PC-9 (cell line): ENCODE data around the gene MCMBP.

Experiments
- CTCF ChIP-seq: fragments of 200-600 bp; sonication (generic); conservative IDR thresholded peaks from 2 replicates; pipeline ENCODE4 v1.6.1; 2017; ENCODE audit warnings: mixed run types, antibody characterized with exemption, mild to moderate bottlenecking, moderate library complexity
- EZH2 ChIP-seq: fragments of 200-600 bp; sonication (generic); IDR thresholded peaks from 2 replicates; pipeline ENCODE4 v1.8.0; 2017; ENCODE audit warnings: antibody characterized with exemption, low read depth

- TF ChIP-seq CTCF, result no peak
- TF ChIP-seq EZH2, result no peak
Measured at GRCh38 chr10:119878524-119878923, 5.9 kb upstream of the MCMBP start.
